H1 (cell line): ENCODE data around the gene AK8.

ENCODE experiments used
- CHD2 ChIP-seq: IDR thresholded peaks from 2 replicates; pipeline ENCODE4 v1.6.1; 2012; ENCODE audit warnings: low read length, improper control_type of control experiment
- EP300 ChIP-seq, 2 experiments: IDR thresholded peaks; 1 replicate in 1 of 2; 2 replicates in 1 of 2; pipeline ENCODE4 v1.6.1; 2011 to 2012; ENCODE audit warnings: low read depth in 2 of 2, low read length in 2 of 2, mild to moderate bottlenecking in 2 of 2, borderline replicate concordance in 1 of 2, inconsistent platforms in 1 of 2, moderate library complexity in 1 of 2
- EZH2 ChIP-seq: fragments of 200-600 bp; sonication (generic); IDR thresholded peaks from 2 replicates; pipeline ENCODE4 v1.7.1; 2012; ENCODE audit warnings: low read depth, mild to moderate bottlenecking, moderate library complexity, low read length, inconsistent platforms; ENCODE audit not compliant: severe bottlenecking
- RFX5 ChIP-seq: IDR thresholded peaks from 2 replicates; pipeline ENCODE4 v1.6.1; 2011; ENCODE audit warnings: low read depth, low read length, improper control_type of control experiment, borderline replicate concordance
- SP2 ChIP-seq: IDR thresholded peaks from 2 replicates; pipeline ENCODE4 v1.6.1; 2012; ENCODE audit warnings: mild to moderate bottlenecking, low read length, inconsistent platforms
- TBP ChIP-seq: IDR thresholded peaks from 2 replicates; pipeline ENCODE4 v1.6.1; 2011; ENCODE audit warnings: low read depth, low read length, improper control_type of control experiment
- USF2 ChIP-seq: IDR thresholded peaks from 2 replicates; pipeline ENCODE4 v1.6.1; 2011; ENCODE audit warnings: low read length, improper control_type of control experiment

- TF ChIP-seq CHD2 (no peak), SP2 (no peak), TBP (no peak), RFX5 (no peak), EZH2 (no peak), USF2 (no peak), EP300 (IDR thresholded peaks at IDR 0.05; ENCODE audit: borderline replicate concordance in 1 of 2, low read depth in 2 of 2, low read length in 2 of 2) (no peak)
These were observed 37.1 kb downstream of the AK8 start for GRCh38 chr9:132840980-132841379.
